HG02763 (cell line): ENCODE measurements around the gene SLC9A9.
A peak's percentile ranks its signal among the peaks of the same experiment; 100 is the strongest.
"Not testable (repeated sequence)": the region's sequence is repeated elsewhere in the genome, so short reads cannot be mapped to it uniquely, and the experiment has no call there.

ENCODE experiments used
- ATAC-seq: cut with Tn5 transposase; IDR thresholded peaks from one replicate; pipeline ENCODE4 v1.9.1; 2021; ENCODE audit warnings: mild to moderate bottlenecking, moderate library complexity; ENCODE audit not compliant: unreplicated experiment

SLC9A9 gene

DNA sequence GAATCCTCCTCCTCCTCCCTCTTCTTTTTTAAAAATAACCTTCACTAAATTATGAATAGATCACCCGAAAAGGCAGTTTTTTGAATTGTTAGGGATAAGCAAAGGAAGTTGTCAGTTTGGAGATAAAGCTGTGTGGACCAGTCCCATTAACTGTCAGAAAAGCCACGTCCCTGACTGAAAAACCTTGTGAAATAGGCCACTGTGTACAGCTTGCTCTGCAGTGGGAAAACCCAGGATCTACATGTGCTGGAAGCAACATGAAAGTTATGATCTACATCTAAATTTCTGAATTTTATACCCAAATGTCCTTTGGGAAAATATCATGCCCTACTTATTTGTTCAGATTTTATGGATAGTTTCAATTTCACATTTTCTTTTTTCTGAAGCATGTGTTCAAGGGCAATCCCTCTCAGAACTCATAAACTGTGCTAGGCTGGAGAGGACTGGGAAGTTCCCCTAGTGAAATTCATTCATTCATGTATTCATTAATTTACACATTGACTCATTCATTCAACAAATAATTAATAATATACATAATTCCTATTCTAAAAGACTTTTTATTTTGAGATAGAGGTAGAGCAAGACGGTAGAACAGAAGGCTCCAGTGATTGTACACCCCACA is 149.5 kb downstream of the SLC9A9 start:
- ATAC-seq: no peak

DNA sequence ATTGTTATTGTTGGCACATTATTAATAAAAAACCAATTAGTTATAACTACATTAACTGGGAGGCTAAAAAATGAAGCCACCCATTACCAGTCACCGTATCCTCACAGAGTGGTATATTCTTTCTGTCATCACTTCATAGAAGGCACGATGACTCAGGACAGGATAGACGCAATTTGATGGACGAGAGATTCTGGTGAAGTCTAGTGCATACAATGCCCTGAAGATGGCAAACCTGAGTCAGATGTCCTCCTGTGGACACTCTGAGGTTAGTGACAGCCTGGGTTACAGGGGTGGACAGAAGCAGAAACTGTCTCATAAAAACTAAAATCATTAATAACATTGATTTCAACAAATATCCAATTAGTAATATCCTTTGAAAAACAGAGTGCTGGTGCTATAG is 150.3 kb downstream of the SLC9A9 start:
- ATAC-seq: no peak

DNA sequence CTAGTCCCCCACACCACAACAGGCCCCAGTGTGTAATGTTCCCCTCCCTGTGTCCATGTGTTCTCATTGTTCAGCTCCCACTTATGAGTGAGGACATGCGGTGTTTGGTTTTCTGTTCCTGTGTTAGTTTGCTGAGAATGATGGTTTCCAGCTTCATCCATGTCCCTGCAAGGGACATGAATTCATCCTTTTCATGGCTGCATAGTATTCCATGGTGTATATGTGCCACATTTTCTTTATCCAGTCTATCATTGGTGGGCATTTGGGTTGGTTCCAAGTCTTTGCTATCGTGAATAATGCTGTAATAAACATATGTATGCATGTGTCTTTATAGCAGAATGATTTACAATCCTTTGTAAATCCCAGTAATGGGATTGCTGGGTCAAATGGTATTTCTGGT is 152.9 kb downstream of the SLC9A9 start:
- not testable (repeated sequence) for ATAC-seq

DNA sequence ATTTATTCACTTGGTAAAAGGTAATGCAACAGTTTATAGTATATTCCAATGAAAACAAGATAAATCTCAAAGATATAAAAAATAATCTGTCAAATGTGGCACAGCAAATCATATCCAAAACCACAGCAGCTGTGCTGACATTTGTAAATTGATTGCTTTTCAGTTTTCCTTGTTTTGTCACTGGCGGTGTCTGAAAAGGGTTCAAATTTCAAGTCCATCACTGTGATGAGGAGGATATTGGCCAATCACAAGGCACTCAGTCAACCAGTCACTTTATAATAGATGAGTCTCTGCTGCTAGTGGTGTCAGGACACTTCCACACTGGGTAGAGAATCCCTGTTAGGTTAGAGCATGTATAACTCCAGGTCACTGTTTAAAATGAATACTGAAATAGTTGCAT is 154.8 kb downstream of the SLC9A9 start:
- no peak for ATAC-seq

DNA sequence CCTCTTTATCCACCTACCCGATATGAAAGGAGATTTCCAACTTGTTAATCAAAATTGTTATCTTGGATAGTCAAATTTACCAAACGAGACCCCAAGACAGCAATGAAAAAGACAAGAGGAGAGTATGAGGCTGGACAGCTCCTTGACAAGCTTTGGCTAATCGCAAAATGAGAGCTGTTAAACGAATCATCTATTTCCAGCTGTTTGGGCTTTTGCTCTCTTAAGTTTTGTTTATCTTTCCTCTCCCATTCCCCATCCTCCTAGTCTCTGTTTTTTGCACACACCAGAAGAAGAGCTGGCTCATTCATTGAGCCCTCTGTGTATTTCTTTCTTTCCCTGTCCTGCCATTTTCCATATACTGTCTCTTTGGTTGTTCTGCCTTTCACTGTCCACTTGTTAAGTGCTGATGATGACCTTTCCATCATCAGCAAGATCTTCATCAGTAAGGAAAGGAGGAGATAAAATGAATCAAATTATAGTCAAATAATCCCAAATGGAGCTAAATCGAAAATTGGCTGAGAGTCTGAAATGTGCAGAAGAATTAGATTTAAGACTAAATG is 161.6 kb downstream of the SLC9A9 start:
- no peak for ATAC-seq

DNA sequence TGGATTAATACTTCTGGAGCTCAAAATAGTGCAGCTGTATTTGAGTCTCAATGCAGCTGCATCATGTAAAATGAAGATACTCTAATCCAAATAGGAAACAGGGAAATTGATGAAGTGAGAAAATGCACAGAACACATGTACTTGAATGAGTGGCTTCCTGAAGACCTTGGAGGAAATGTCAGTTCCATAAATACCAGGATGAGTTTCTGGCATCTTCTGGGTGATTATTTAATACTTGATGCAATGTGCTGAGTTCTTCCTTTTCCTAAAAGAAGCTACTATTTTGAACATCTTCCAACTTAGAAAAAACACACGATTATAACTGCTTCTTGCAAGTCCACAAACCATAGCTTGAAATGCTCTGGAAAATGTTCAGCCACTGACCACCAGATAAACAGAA is 162.8 kb downstream of the SLC9A9 start:
- no peak for ATAC-seq

DNA sequence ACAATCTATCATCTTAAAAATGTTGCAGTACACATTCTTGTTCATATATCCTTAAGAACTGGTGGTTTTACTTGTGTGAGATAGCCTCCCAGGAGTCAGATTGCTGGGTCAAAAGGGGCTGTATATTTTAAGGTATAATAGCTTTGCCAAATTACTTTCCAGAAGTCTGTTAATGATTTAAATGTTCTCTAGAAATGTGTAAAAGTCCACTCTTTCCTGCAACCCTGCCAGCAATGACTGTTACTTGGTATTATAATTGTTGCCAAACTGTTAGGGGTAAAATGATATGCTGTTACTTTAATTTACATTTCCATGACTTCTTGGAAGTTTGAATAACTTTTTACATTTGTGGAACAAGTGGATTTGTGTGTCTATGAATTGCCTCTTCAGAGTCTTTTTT is 170.8 kb downstream of the SLC9A9 start:
- ATAC-seq: no peak

DNA sequence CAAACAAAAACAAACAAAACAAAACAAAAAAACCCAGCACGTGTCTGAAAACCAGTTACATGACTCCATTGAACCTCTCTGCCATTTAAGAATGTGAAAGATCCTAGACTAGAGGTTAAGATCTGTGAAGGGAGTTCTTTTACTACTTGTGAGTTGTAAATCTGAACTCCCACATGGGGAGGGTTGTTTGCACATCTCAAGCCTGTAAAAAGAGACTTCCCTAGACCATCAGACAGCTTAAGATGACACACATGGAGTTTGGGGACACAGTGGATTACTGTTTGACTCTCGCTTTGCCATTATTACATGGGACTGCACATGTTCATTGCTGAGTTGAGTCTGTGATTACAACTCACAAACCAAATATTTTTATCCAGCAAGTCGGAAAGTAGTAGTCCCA is 171.5 kb downstream of the SLC9A9 start:
- ATAC-seq: no peak

DNA sequence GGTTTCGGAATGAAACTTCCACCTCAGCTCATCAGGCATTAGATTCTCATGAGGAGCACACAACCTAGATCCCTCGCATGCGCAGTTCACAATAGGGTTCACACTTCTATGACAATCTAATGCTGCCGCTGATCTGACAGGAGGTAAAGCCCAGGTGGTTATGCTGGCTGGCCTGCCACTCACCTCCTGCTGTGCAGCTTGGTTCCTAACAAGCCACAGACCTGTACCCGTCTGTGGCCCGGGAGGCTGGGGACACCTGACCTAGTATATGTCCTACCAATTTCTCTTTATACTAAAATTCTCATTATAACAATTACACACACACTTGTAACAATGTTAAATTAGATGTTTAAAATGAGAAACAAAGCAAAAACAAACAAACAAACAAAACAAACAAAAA is 172.2 kb downstream of the SLC9A9 start:
- no peak for ATAC-seq

DNA sequence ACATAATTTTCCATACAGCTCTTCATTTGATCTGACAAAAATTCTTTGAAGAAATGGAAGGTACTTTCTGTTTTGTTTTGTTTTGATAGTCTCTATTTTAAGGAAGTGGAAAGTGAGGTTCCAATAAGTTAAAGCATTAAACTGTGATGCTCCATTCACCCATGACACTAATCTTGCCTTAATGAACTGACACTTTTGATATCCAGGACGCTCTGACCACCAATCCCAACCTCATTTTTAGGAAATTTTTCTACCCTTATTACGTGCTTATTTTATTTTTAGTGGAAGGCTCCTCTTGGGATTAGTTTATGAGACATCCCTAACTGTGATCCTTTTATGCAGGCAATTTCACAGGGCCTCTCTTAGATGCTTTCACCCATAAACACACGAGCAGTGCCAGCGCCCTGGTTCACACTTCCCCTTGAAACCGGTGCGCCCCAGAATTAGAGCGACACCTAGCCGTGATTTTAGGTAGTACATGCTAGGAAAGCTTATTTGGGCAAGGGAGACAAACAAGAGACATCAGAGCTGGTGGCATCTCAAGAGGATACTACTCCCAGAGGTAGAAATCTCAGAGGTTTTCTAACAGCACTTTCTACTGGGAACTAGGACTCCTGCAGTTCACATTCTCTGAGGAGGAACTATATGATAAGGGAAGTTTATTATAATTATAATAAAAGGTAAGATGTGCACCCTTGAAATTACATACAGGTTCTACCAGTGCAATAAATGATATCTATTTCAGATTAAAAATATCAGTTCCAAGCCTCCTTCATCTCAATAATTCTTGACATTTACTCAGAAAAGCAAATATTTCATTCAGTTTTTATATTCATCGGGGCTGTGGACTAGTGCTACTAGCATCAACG is 173.9 kb downstream of the SLC9A9 start:
- ATAC-seq: peak; percentile 46

DNA sequence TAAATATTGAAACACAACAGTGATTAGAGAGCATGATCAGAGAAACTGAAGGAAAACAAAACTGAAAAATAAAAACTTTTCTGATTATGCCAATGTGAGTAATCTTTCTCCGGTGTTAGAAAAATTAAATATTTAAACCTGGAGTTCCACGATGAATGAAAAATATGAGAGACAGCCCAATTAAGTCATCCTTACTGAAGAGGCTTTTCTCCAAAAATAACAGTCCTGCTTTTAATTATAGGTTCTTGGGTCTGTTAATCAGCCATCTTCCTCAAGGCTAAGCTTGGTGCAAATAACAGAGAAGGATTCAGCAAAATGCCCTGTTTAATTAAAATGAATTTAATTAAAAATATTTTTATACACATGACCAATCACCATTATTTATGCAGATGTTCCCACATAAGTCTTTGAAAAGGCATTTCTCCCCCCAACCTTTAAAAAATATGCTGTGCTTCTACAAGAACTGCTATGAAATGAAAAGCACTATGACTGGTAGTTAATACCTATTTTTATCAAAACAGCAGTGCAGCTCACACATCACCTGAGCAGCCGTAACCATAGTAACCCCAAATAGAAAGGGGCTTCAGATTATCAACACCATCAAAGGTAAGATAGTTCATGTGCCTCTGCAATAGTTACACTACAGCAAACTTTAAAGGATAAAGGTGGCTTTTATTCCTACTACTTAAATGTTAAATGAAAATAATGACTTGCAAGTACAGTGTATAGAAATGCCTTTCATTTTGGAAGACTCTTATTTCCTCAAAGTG is 175.7 kb downstream of the SLC9A9 start:
- ATAC-seq: no peak

DNA sequence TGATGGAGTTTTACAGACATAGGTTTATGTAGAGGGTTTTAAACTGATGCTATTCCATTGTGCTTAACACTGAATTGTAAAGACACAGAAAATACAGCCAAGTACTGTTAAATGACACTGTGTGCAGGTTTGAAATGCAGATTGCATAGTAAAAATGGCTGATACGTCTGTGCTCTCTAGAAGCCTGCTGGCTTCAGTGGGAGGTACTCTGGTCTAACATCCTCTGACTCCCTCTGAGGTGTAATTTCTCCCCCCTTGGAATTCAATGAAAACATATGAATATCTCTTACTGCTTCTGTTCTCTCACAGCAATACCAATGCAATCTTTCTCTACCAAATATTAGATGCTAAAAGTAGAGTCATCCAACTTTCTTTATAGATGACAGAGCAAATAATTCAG is 176.6 kb downstream of the SLC9A9 start:
- ATAC-seq: no peak

DNA sequence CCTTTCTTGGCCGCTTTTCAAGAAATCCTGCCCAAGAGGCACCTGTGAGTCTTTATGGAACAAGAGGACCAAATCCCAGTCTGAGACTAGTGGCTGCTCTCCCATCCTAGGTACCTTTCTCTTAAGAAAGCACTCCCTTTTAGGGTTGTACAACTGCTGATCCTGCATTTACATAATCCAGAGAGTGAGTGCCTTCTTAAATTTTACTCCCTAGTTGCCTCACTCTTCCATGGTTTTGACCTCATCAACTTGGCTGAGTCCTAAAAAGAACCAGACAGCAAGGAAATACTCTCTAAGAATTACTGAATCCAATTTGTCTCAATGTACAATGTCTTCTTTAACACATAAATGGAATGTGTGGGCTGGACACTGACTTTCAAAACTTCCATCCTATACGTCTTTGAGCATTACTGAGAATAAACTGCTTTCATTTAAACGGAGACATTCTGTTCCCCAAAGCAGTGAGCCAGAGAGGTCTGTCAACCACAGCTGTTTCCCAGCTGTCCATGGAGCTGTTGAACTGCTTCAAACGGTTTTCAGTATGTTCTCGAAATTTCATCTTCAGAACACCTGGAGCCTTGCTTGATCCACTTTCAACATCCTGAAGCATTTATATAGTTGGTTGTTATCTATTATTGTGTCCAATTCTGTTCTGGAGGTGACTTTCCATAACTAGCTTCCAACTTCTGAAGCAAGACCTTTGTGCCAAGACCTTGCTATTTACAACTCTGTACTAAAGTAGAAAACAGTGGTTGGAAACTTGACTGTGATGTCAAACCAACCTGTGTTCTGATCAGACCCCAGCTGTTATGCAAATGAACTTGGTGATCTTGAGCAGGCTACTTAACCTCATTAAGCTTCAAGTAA is 179.1 kb downstream of the SLC9A9 start:
- ATAC-seq: peak; percentile 92

DNA sequence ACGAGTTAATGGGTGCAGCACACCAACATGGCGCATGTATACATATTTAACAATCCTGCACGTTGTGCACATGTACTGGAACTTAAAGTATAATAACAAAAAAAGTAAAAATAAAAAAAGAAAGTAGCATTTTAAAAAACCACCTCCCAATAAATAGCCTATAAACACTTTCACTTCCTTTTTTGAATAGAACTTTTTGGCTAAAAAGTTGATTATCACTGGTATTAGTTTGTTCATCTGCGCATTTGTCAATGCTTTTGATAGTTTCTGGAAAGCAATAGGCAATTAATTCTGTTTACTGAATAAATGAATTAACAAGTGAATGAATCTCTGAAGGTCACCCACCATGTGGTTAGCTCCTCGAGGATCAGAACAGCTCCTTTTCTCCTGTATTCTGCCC is 179.9 kb downstream of the SLC9A9 start:
- no peak for ATAC-seq

DNA sequence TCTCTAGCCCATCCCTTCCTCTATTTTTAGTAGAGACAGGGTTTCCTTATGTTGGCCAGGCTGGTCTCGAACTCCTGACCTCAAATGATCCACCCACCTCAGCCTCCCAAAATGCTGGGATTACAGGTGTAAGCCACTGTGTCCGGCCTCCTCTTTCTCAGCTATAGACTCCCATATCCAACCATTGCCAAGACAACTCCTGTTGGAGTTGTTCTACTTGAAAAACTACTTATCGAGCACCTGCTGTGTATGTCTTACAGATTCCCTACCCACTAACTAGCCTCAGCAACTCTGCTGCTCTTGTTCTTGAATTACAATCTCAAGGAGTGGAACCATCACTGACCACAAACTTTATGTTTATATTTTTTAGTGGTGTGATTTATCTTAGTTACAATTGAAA is 186.6 kb downstream of the SLC9A9 start:
- no peak for ATAC-seq

DNA sequence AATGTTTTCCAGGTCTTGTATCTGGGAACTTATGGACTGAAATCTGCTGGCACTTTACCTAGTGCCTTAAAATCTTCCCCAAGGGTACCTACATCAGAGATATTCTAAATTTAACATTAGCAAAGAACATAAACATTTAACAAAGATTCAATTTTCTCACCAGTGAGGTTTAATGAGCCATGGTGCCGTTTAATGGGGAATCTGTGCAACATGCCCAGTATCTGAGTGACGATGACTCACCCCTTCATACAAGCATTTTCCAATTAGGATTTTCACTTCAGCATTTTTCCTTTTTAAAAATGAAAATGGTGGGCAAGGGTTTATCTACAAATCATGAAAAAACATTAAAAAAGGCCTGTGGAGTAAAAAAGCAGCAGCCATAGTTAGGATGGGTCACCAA is 189.4 kb downstream of the SLC9A9 start:
- no peak for ATAC-seq

DNA sequence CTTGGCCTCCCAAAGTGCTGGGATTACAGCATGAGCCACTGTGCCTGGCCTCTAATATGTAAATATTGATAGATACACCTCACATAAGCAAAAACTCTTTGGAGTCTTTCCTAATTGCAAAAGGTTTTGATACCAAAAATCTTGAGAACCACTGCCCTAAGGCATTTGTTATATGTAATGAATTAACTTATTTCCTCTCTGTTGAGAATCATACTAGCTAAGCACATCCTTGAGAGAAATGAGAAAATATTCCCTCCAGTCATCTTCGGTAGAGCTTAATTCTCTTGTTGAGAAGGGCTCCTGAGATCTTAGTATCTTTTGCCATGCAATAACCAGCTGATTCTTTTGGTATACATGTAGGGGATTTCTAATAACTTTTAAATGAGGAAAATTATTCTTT is 190.2 kb downstream of the SLC9A9 start:
- no peak for ATAC-seq

DNA sequence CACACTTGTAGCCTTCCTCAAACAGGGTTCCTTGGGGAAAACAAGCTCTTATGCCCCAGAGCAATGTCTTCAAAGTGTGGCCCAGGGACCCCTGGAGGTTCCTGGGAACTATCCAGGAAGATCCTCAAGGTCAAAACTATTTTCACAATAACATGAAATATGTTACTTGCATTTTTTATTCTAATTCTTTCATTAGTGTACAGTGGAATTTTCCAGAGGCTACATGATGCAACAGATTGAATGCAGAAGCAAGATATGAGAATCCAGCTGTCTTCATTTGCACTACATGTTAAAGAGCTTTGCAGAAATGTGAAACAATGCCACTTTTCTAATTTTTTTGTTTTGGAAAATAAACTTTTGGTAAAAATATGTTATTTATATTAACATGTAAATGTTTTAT is 190.9 kb downstream of the SLC9A9 start:
- ATAC-seq: no peak

DNA sequence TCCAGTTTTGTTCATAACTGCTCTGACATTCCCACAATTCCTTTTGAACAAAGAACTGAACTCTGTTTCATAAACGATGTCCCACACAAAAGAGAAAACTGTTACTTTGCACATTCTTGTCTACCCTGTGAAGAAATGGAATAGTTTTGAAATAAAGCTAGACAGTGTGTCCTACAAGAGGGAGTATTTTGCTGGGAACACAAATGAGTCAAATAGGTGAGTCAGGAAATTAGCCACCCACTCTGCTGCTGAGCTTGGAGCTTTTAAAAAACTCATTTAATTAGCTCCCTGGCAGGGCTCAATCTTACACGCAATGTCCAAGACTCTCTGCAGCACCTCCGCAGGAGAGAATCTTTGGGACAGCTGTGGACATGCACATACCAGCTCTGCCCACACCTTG is 193.4 kb downstream of the SLC9A9 start:
- ATAC-seq: no peak

DNA sequence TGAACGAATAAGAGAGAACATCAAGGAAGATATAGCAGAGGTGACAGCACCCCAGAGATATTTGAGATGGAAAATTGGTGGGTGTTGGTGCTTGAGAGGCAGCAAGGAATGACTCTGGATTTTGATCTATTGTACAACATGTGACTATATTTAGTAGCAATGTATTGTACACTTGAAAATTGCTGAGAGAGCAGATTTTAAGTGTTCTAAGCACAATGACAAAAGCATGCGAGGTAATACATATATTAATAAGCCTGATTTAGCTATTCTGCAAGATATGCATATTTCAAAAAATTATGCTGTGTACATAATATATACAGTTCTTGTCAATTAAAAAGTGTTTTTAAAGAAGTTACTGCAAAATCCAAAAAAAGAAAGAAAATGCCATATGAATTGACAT is 194.3 kb downstream of the SLC9A9 start:
- ATAC-seq: no peak

DNA sequence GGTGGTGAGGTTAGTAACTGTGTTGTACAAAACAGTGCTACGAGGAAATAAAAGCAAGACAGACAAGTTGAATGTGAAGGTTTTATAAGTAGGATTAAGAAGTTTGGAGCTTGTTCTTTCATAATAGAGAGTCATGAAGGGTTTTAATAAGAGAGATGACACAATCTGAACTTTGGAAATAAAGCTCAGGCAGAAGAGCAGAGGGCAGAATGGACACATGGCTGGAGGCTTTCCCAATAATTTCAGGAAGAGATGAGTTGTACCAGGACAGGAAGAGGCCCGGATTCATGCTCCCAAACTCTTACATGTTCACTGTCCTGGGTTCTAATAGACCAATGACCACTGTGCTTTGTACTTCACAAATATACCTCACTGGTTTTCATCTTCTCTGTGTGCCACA is 194.8 kb downstream of the SLC9A9 start:
- no peak for ATAC-seq
